GM12873 (cell line): ENCODE results near the gene AFG1L.

Experiments
- CTCF ChIP-seq: IDR thresholded peaks from 2 replicates; pipeline ENCODE4 v1.5.1; 2012; ENCODE audit warnings: low read depth, mild to moderate bottlenecking, moderate library complexity, low read length, control low read depth; ENCODE audit not compliant: insufficient read depth; ENCODE audit errors: missing control alignments

The AFG1L gene

GRCh38 chr6:108260126-108260808 is 34.6 kb upstream of the AFG1L start:
- no peak for TF ChIP-seq CTCF

GRCh38 chr6:108260809-108261569 is 33.9 kb upstream of the AFG1L start, which contains the start of gene SNX3:
Gene SNX3 (minus strand): TSS chr6:108261040. CDS start chr6:108260921, 119 bp downstream.
- peak; percentile 4 for TF ChIP-seq CTCF

- no peak for TF ChIP-seq CTCF
Observed at GRCh38 chr6:108263371-108263770, 31.5 kb upstream of the AFG1L start.

- TF ChIP-seq CTCF = no peak
Observed at GRCh38 chr6:108268845-108269244, 26.0 kb upstream of the AFG1L start.

- TF ChIP-seq CTCF = no peak
Observed at GRCh38 chr6:108274546-108274945, 20.3 kb upstream of the AFG1L start.

GRCh38 chr6:108275976-108276375 is 18.9 kb upstream of the AFG1L start:
- no peak for TF ChIP-seq CTCF

- no peak for TF ChIP-seq CTCF
Observed at GRCh38 chr6:108277295-108277694, 17.6 kb upstream of the AFG1L start.
